Suppressor macrophage treated with lipopolysaccharide for 1 hour (primary cell): ENCODE results near the gene TSR2.
A peak's percentile ranks its signal among the peaks of the same experiment; 100 is the strongest.

Experiments
- DNase-seq, 3 donors: peaks; one replicate each; pipeline ENCODE4 v3.0.0-alpha.2; 2020 to 2022

TSR2 gene, protein sequence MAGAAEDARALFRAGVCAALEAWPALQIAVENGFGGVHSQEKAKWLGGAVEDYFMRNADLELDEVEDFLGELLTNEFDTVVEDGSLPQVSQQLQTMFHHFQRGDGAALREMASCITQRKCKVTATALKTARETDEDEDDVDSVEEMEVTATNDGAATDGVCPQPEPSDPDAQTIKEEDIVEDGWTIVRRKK

DNA sequence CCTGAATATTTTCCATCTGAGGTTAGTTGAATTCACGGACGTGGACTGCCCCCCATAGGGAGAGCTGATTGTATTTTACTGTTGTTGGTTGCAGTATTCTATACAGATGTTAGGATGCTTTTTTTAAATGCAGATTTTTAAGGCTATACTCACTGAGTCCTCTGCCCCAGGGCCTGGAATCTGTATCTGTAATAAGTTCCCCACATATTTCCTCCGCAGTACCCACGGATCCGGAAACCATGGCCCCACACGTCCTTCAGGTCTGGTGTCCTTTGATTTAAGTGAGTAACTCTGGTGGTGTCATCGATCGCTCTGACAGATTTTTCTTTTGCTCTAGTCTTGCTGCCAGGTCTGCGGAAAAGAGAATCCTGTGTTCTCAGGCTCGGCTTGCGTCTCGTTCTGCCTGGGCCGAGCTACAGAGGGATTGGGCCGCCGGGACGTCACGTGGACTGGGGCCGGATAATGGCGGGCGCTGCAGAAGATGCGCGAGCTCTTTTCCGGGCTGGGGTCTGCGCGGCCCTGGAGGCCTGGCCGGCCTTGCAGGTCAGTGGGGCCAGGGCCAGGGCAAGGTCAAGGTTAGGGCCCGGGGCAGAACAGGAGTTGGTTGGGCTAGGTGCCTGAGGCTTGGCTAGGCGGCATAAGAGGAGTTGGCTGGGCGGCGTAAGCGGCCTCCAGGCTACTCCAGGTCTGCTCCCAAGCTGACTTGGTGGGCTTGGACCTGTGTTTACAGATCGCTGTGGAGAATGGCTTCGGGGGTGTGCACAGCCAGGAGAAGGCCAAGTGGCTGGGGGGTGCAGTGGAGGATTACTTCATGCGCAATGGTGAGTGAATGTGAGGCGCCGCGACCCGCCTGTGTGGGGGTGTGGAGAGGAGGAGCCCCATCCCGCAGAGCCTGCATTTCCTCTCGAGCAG, at the start of gene TSR2:
Gene TSR2 (plus strand): TSS at position 445 of the 912 bp plus-strand sequence. CDS start 18 bp downstream, at position 463.
- peak; percentile 78 to 84 (median 81) for DNase-seq

DNA sequence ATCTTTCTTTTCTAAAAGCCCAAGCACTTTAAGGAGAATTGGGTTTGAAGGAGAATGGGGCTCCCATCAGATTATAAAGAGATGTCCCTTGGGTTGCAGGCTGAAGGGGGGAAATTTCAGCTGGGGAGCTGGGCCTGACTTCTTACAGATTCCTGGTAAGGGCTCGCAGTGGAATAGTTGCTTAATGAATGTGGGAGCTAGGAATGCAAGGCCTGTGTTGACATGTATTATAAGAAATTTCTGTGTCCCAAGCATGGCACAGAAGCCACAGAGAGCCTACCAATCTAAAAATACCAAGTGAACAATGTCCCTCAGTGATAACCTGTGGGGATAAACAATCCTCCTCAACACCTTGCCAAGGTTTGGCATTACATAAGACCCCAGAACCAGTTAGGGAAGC, 43.1 kb upstream of the TSR2 start:
- no peak for DNase-seq

DNA sequence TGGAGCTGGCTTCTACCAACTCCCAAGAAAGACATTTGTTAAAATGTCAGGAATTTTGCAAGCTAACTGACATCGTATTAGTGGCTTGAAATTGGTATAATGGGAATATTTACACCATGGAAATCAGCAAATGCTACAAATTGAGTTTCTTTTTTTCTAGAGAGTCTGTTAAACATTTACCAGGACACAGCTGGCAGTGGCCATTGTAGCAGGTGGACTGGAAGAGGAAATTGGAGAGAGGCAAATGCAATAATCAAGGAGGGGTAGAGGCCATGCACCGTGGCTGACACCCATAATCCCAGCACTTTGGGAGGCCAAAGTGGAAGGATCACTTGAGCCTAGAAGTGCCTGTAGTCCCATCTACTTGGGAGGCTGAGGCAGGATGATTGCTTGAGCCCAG, 32.9 kb upstream of the TSR2 start:
- DNase-seq: no peak

DNA sequence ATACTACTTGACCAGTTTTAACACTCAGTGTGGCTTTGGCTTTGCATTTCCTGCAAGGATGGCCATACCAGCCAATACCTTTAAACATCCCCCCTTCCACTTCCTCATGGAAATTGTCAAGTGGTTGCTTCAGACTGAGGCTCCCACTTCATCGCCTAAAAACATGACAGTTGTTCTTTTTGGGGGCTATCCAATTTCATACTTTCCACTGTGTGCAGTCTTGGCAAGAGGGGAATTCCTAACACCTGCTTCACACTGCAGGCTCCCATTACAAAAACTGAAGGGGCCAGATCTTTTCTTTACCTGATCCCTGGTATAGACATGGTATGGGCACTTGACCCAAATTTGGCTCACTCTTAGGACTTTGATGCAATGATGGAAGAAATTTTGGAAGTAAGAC, 28.5 kb upstream of the TSR2 start:
- DNase-seq: no peak

DNA sequence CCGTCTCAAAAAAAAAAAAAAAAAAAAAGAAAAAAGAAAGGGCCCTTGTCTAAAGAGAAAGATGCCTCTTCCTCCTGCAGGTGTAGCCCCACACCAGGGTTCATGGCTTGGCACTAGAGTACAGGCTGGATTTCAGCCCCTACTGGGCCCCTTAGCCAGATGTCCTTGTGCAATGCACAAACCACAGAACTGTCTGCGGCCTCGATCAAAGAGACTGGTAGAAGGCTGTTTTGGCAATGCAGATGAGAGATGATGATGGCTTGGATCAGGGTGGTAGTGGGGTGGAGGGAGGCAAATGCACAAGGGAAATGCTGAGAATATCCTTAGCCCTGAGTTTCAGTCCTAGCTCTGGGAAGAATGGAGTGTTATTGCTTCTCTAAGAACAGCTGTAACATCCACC, 26.5 kb upstream of the TSR2 start:
- DNase-seq: no peak

DNA sequence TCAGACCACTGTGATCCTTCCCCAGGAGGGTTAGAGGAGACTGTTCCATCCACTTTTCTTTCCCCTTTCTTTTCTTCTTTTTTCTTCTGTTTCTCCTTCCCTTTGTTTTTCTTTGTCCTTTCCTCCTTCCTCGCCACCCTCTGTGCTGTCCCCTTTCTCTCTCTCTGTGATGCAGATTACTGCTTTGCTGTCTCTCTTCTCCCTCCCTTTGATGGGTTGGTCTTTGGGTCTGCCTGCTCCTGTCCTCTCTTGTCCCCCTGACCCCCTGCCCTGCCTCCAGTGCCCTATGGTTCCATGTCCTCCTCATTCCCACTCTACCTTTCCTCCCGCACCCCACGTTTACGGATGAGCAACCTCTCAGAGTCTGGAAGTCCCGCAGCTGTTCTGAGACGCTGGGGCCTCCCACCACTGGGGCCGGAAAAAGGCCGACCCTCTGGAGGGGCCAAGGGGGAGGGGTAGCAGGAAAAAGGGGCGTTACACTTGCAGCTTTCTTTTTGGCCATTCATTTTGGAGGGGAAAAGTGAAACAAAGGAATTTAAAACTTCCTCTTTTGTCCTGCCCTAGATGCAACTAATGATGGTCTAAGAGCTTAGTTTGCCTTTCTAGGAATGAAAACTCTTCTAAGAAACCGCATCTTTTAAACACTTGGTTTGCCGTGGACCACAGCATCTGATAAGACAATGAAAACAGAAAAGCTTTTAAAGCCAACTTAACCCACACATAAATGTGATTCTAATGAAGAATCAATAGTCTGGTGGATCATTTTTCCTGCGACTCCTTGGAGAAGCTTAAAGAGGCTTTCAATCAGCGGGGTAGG, 24.5 kb upstream of the TSR2 start:
- no peak for DNase-seq

DNA sequence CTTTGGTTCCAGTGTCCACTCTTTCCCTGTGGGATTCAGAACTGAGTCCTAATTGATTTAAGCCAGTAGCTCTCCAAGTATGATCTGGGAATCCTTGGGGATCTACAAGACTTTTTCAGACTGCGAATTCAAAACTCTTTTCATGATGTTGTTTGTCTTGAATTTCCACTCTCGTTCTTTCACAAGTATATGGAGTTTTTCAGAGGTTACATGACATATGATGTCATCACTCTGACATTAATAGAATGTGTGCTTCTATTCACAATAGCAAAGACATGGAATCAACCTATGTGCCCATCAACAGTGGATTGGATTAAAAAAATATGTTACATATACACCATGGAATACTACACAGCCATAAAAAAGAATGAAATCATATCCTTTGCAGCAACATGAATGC, 23.2 kb upstream of the TSR2 start:
- no peak for DNase-seq

DNA sequence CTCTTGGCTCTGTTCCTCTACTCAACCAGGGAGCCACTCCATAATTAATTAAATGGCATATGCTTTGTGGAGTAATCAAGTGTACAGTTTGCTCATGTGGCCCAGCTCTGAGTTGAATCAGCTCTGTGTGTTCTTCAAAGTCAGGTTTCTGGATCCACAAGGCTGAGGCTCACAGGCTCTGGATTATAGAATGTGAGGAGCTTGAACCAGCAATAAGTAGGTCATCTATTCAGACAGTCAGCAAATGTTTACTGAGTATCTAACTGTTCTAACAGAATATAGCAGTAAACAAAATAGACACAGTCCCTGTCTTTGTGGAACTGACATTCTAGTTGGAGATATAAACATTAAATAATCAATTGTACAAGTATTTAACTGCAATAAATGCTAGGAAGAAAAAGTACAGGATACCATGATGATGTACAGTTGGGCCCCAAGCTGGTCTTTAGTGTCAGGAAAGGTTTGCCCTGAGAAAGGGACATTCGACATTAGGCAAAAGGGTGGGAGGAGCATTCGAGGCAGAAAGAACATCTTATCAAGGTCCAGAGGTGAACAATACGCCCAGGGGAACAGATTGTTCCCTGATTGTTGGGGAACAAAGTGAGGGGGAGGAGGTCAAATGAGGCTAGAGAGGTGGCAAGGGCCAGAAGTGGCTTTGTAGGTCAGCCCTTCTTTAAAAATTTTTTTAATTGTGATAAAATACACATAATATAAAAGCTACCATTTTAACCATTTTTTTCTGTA, 20.5 kb upstream of the TSR2 start:
- no peak for DNase-seq

DNA sequence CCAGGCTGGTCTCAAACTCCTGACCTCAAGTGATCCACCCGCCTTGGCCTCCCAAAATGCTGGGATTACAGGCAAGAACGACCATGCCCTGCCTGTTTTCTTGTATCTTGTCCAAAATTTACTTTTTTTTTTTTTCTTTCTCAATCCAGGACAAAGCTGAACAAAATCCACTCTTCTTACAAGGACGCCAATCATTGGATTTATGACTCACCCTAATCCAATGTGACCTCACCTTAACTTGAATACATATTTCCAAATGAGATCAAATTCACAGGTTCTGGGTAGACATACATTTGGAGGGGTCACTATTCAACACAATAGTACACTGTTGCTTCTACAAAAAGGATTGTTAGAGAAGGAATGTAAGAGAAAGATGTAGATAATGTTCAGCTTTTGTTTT, 18.0 kb upstream of the TSR2 start:
- DNase-seq: no peak

DNA sequence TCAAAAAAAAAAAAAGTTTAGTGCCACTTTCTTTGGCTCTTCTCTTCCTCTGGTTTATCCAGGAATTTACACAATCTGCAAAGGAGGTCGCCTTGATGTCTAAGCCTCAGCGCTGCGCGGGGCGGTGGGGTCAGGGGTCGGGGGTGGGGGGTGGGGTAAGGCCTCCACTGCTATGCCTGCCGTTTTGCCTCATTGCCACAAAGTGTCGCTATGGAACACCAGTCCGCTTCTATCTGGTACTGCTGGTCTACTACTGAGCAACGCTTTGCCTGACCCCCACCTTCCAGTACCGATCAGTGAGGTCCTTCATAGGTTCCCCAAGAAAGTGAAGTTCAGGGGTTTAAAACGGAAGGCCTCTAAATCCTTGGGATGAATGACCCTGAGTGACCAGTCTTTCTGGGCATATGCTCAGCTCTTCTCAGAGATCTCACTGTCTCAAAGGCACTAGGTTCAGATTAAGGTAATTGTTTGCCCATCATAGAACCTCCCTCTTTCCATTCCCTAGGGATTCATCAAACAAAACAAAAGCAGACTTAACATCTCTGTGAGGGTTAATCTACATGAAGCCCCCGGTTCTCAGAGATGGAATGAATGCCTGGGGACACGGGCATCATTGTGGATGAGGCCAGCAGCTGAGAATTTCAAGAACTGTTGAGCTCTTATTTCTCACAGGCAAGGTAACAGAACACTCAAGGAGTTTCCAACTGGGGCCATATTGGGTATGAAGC, 16.9 kb upstream of the TSR2 start:
- DNase-seq: no peak

DNA sequence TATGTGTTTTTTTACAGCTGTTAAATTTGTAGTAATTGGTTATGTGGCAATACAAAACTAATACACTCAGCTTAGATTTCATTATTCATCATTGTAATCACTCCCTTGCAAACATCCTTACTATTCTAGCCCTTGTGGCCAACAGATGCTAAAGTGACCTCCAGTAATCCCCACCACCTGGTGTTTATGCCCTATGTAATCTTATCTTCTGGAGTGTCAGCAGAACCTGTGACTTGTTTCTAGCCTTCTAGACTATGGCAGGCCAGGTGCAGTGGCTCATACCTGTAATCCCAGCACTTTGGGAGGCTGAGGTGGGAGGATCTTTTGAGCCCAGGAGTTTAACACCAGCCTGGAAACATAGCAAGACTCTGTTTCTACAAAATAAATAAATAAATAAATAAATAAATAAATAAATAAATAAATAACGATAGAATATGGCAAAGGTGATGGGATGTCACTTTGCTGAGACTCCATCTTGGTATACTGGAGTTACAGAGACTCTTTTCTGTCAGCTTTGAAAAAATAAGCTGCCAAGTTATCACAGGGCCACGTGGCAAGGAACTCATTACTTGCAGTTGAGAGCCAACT, 12.3 kb upstream of the TSR2 start:
- DNase-seq: no peak

DNA sequence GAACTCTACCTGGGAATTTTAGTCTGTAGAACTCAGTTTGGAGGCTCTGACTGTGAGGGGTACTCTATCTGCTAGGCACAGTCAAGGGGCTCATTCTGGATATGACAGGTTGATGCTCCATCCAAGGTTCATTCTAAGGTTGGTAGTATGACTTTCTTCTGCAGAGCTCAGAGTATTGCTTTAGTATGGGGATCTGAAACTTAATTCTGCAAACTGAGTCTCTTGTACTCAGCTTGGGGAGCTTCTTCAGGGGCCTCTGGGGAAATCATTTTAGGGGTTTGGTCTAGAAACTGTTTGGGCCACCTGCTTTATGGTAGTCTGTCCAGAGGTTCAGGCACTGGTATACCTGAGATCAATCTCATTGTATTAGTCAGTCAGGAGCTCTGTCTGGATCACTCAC, 9.7 kb upstream of the TSR2 start:
- DNase-seq: no peak

DNA sequence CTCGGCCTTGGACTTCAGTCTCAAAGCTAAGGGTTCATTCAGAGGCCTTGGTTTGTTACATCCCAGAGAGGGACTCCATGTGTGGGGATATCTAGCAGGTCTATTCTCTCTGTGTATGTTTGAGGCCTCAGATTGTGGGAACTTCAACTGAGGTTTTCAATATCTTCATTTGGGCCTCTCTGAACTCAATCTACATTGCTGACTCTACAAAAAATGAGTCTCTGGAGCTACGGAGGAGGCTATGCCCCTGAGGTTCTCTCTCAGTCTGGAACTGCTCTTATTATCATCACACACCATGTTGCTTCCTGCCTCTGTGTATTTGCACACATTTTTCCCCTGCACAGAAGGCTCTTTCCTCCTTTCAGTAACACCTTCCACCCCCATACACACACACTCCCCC, 5.1 kb upstream of the TSR2 start:
- no peak for DNase-seq

DNA sequence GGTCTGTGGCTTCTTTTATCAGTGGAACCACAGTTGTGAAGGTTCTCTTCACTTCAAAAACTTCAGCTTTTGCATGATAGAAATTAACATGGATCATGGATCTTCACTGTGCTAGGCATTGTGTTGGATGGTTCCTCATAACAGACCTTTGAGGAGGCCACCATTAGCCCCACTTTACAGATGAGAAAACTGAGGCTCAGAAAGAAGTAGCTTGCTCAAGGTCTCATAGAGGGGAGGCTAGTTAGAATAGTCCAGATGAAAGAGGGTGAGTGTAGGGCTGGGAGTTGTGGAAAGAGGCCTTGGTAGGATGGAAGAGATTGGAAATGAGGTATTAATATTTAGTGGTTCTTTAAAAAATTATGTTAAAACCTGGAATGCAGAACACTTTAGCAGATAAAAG, 2.6 kb downstream of the TSR2 start:
- DNase-seq: no peak

DNA sequence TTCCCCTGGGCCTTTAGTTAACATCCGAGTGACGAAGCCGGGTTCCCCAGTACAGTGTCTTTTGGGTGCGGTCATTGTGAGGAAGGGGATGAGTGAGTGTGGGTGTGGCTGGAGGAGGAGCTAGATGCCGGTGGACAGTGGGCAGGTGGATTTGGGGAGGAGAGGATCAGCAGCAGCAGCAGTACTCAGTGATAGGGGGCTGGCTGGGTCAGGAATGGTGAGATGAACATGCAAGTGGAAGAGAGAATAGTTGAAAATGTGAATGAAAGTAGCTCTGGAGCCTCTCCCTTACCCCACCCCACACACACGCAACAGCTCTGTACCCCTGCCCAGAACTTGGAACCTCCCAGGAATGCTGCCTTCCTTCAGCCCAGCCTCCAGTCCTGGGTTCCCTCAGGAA, 4.5 kb downstream of the TSR2 start:
- no peak for DNase-seq

DNA sequence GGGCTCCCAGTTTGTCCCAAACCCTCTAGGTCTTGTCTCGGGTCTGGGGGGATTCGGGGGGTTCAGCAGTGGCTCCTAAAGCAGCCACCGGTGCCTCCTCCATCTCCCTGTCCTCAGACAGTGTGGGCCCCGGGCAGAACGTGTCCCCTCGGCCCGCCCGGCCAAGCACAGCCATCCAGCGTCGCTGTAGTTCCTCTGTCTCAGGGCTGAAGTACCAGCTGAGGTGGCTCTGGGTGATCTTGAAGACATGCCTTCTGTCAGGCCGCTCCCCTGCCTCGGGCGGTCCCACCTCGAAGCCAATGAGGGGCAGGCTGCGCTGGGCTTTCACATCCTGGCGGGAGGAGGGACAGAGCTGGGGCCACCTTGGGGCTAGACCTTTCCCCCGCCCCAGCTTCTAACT, 5.9 kb downstream of the TSR2 start:
- no peak for DNase-seq

DNA sequence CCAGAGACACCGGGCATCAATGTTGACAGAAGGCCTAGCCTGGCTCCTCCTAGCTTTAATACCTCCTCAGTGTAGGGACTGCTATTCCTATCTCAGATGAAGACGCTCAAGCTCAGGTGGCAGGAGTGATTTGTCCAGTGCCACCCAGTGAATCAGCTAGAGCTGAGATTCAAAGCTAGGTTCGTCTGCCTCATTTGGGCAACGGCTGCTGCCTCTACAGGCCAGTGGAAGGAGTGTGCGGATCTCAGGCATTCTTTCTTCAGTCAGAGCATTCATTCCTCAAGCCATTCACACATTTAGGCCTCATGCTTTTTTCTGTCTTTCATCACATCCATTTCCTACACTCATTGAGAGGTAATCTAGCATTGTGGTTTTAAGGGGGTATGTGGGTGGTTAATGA, 7.3 kb downstream of the TSR2 start:
- DNase-seq: no peak

DNA sequence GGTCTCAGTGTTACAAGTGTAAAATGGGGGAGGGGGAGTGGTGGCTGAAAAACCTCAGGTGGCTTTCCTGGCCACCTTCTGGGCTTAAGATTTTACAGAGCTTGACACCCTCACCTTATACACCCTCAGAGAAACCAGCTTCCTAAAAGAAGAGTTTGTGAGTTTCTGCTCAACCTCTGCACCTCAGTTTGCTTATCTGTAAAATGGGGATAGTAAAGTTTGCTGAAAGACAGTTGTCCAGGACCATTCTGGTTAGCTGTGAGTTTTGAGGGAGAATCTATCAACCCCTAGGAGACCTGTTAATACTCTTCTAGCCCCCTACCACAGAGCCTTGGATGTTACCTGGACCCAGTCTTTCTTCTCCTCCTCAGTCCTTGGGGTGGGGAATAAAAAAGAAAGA, 9.7 kb downstream of the TSR2 start:
- DNase-seq: no peak

DNA sequence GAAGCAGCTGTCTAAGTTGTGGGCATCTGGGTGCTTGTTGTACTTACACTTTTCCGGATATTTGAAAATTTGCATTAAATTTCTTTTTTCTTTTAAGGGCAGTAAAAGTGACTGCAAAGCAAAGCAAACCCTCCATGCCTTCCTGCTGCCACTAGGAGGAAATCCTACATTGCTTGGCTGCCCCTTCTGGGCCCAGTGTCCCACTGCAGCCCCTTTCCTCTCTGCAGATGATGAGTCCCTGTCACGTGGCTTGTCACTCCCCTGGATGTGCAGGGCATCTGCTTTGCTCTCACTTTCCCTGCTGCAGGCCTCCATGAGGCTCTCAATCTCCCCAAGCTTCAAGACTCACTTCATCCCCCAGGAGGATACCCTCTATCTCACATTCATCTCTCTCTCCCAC, 12.7 kb downstream of the TSR2 start:
- no peak for DNase-seq

DNA sequence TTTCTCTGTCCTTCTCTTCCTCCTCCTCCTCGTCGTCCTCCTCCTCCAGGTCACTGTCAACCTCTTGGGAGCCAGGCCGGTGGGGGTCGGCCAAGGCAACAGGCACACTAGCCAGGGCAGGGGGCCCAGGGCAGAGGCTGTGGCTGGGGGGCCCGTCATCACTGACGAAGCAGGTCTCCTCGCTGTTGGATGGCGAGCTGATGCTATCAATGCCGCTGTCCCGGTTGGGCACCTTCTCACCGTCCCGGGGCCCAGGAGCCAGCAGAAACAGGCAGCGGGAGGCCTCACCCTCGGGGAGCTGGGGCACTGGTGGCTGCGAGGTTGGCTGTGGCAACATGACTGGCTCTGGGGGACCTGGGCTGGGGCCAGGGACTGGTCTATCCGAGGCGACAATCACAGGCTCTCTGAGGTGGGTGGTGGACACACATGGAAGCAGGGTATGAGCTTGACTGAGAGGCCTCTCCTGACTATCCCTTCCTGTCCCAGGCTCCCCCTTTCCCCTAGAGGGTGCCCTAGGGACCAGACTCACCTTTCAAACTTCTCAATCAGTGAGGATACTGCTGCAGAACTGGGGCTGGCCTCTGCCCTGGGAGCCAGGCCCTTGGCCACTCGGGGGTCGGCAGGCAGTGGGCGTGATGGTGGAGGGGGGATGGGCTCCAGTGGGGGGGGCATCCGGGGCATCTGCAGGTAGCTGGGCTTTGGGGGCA, 30.0 kb downstream of the TSR2 start:
- no peak for DNase-seq
